Fibroblast of villous mesenchyme (primary cell): ENCODE measurements around the gene HHAT. TPM values are rescaled to one million over a fixed set of nuclear protein-coding genes. Genes with fewer than 3 reads are reported as not detected.
A peak's percentile ranks its signal among the peaks of the same experiment; 100 is the strongest.

Source experiments
- DNase-seq: peaks from one replicate; pipeline ENCODE4 v3.0.0-alpha.2; 2010; ENCODE audit warnings: low read depth
- H3K4me3 ChIP-seq: 2 replicates; pipeline ENCODE4 v1.5.1; 2011; ENCODE audit warnings: low read depth, mild to moderate bottlenecking, low read length
- CTCF ChIP-seq: IDR thresholded peaks from 2 replicates; pipeline ENCODE4 v1.5.1; 2012; ENCODE audit warnings: low read depth, mild to moderate bottlenecking, low read length; ENCODE audit not compliant: insufficient read depth
- total RNA-seq: library from RNA; depleted of rRNA; stranded (reverse); fragments of >200 nt; gene quantifications from 2 replicates; pipeline ENCODE4 v1.2.3, GENCODE V29; 2012

HHAT gene
- total RNA-seq, 1 donor: 15.1 TPM

- no peak for TF ChIP-seq CTCF
- DNase-seq: no peak
- H3K4me3 ChIP-seq: no peak overlapping the region
Observed at GRCh38 chr1:210687582-210688279, 359.0 kb downstream of the HHAT start.

GRCh38 chr1:210688512-210689234 lies 360.0 kb downstream of the HHAT start:
- no peak for TF ChIP-seq CTCF
- H3K4me3 ChIP-seq: no peak overlapping the region
- DNase-seq: peak; percentile 34

DNA sequence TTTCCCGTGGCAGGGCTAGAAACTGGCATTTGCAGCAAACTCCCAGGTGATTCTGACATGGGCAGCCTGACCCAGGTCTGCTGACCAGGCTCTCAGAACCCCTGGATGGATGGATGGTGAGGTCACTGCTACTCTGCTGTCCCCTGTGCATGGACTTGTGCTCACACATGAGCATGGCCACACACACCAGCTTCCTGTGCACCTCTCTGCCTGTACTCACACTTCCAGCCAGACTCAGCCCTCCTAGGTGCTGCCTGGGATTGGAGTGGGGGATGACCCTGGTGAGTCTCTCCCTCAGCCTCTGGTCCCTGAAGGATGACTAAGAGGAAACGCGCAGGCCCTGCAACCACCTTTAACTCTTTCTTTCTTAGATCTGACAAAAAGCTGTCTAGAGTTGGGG lies 361.1 kb downstream of the HHAT start:
- TF ChIP-seq CTCF: no peak
- no peak overlapping the region for H3K4me3 ChIP-seq
- DNase-seq: no peak

DNA sequence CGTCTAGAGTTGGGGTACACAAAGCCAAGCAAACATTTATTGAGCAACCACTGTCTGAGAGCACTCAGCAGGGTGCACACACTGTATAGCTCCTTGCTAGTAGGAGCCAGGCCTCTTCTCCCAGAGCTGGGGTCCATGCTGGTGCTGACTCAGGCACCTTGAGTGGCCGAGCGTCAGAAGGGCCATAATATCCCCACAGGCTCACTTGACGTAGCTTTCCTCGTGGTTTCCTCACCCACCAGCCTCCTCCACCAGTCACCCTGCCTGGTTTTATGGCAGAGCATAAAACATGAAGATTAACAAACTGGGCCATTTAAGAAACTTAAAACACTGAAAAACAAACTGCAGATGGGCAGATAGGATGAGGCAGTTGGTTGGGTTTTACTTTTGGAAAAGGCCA lies 361.5 kb downstream of the HHAT start:
- H3K4me3 ChIP-seq: no peak overlapping the region
- no peak for TF ChIP-seq CTCF
- DNase-seq: peak; percentile 51

GRCh38 chr1:210691039-210691610 lies 362.4 kb downstream of the HHAT start:
- no peak for DNase-seq
- no peak for TF ChIP-seq CTCF
- H3K4me3 ChIP-seq: no peak overlapping the region

DNA sequence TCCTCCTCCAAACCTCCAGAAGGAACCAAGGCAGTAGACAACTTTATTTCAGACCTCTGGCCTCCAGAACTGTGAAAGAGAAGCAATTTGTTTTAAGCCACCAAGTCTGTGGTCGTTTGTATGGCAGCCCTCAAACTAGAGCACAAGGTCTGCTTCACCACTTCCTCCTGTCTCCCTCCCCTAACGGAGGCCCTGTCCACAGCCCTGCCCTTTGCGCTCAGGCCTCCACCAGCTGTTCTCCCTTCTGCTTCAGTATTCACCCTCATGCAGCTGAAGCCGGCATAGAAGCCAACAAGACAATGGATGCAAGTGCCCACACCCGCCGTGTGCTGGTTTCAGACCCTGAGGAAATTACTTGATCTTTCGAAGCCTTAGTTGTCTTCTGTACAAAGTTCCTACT lies 364.1 kb downstream of the HHAT start:
- DNase-seq: no peak
- H3K4me3 ChIP-seq: no peak overlapping the region
- TF ChIP-seq CTCF: no peak
